HS-27A (cell line): Measurements from ENCODE around the gene APBB2.

ENCODE experiments used
- DNase-seq: peaks from one replicate; pipeline ENCODE4 v3.0.0-alpha.2; 2012; ENCODE audit warnings: low read depth, missing footprints

The APBB2 gene

DNA sequence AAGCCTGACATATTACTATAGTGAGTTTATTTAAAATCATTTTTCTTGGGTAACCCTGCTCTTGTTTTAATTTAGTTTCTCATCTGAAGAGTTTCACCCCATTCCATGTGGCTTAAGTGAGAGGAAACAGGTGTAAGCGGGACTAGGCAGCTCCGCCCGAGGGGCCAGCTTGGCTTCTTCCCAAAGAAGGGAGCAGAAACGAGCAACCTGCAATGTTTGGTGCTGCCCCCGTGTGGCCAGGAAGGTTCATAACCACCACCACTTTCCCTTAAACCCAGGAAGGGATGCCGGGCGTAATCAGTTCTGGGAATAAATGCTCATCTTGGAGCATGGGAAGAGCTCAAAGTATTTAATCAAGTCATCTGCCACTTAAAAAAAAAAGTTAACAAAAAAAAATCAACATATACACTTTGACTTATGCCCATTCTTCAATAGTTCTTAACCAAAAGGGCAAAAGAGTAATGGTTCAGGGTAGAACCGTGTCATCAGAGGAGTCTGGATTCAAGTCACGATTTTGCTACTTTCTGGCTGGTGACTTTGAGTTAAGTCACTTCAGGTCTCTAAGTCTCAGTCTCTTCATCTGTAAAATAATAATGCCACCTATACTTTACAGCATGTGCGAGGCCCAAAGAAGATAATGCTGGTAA, 316.7 kb downstream of the APBB2 start:
- no peak for DNase-seq

DNA sequence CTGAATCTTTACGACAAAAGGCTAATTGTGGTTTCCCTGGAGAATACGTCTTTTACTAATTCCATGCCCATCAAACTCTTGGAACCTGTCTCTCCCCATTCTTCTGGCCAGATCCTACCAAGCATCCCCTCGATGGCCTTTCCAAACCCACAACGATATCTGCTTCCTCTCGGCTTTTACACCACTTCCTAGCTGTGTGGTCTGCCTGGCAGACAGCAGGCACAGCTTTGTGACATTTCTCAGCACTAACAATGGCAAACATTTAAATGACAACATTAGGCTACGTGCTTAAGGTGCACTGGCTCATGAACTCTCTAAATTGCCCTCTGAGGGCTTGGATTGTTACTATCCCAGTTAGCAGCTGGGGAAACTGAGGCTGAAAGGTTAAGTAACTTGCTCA, 323.6 kb downstream of the APBB2 start:
- no peak for DNase-seq

DNA sequence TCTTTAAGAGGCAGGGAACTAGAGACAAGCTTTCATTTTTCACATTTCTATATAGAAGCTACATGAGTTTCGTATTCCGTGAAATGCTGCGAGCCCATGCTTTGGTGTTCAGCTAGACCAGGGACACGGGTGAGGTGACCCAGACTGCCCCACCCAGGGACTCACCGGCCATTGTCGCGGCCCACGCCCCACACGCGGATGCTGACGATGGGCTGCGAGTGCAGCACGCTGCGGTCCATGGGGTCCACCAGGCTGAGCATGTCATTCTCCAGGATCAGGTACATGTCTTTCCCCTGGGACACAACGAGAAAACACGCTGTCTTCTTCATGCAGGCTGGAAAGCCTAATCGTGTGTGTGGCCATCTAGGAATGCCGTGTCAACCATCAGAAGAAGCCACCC, 324.1 kb downstream of the APBB2 start:
- DNase-seq: no peak

DNA sequence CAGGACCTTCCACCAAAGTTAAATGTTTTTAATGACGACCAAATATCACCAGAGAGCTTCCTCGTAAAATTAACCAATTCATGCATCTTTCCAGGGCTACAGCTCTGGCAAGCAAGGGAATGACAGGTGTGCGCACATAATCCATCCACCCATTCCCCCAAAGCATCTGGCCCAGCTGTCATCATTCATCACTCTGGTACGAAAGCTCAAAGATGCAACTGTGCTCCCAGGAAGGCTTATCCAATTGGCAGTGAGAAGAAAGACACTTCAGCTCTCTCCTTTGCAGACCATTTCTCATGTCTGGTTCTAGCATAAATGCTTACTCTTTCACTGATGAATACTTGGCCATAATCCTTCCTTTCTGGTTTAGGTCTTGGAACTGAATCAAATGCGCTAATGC, 325.4 kb downstream of the APBB2 start:
- no peak for DNase-seq

GRCh38 chr4:40887764-40888131, 326.6 kb downstream of the APBB2 start:
- DNase-seq: no peak

GRCh38 chr4:40886931-40887763, 327.2 kb downstream of the APBB2 start:
- no peak for DNase-seq

DNA sequence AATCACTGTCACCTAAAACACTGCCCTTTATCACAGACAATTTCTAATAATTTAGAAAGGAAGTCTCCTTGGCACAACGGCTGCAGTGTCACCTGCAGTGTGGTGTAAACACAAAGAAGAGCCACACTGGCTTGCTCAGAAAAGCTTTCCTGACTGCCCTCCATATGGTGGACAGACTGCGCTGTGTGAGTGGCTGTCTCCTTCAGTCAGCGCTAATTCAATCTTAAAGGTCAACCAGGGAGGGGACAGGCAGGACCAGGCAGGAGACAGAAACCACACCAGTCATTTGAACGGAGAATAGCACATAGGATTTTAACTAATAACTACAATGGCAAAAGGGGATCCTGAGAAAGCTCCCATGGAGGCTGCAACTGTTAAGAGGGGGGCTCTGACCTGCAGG, 332.5 kb downstream of the APBB2 start:
- DNase-seq: no peak

- DNase-seq: no peak
Observed at GRCh38 chr4:40881096-40881495, 333.2 kb downstream of the APBB2 start.

DNA sequence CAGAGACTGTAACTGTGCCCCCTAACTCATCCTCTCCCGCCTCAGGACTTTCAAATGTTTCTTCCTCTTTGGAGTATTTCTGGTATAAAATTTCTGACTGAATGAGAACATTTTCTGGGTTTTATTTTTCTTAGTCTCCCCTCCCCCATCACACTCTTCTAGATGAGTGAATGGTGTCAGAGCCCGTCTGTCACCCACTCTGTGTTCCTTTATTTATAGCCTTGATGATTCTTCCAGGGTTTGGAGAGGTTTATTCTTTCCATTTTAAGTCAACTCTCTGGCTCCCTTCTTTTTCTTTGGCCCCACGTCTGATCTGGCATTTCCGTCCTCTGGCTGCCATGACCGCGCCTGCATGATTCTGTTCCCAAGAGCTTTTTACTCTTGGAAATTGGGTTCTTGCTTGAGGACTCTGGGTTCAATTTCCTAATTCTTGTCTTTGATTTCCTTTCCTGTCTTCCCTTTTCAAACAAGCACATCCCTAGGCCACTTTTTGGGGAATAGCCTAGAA, 335.7 kb downstream of the APBB2 start:
- no peak for DNase-seq

- DNase-seq: no peak
Observed at GRCh38 chr4:40877081-40877480, 337.3 kb downstream of the APBB2 start.

GRCh38 chr4:40875507-40876150, 338.7 kb downstream of the APBB2 start:
- no peak for DNase-seq

- no peak for DNase-seq
Observed at GRCh38 chr4:40874901-40875300, 339.4 kb downstream of the APBB2 start.

GRCh38 chr4:40874331-40874730, 340.0 kb downstream of the APBB2 start:
- no peak for DNase-seq

DNA sequence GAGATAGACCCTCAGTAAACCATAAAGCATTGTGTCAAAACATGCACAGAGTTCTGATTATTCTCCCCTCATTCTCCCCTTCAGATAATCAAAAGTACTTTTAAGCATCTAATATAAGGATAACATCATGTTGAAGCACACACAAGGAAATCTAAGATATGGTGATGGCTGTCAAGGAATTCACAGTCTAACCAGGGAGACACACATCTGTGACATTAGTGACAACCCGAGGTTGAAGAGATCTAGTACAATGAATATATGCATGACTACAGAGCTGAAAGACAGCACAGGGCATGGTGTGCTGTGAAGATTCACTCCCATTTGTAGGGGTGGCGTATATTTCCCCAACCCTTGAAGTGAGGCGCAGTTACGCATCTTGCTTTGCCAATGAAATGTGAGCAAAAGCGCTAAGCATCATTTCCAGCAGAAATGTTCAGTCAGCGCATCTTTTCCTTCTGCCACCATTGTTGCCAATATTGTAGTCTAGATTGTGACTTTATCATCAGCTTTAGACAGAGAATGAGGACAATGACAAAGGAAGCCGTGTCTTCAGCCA, 342.6 kb downstream of the APBB2 start:
- no peak for DNase-seq

GRCh38 chr4:40870150-40870549, 344.2 kb downstream of the APBB2 start:
- no peak for DNase-seq

DNA sequence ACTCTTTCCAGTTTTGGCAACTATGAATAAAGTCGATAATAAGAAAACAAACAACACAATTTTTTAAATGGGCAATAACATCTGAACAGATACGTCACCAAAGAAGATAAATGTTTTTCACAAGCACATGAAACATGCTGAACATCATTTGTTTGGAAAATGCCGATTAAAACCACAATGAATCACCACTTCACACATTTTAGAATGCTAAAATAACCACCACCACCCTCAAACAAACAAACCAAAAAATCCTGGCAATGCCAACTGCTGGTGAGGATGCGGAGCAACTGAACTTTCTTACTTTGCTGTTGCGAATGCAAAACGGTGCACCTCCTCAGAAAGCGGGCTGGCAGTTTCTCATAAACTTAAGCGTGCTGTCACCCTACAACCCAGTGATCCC, 348.6 kb downstream of the APBB2 start:
- no peak for DNase-seq

DNA sequence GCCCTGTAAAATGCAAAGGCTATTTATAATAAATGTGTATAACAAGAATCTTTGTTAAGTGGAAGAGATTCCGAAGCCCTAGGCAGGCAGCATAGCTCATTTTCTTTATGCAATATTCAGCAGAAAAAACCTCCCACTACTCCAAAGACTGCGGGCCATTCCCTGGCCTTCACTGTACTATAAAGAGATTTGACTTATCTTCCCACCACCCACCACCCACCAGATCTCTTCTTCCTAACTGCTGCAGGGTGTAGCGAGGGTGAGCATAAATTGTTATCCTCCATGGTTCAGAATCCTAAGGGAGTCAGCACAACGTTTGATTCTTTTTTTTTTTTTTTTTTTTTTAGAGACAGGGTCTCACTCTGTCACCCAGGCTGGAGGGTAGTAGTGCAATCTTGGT, 349.8 kb downstream of the APBB2 start:
- DNase-seq: no peak

GRCh38 chr4:40858962-40859361, 355.4 kb downstream of the APBB2 start:
- DNase-seq: no peak

GRCh38 chr4:40857956-40858355, 356.4 kb downstream of the APBB2 start:
- DNase-seq: no peak

DNA sequence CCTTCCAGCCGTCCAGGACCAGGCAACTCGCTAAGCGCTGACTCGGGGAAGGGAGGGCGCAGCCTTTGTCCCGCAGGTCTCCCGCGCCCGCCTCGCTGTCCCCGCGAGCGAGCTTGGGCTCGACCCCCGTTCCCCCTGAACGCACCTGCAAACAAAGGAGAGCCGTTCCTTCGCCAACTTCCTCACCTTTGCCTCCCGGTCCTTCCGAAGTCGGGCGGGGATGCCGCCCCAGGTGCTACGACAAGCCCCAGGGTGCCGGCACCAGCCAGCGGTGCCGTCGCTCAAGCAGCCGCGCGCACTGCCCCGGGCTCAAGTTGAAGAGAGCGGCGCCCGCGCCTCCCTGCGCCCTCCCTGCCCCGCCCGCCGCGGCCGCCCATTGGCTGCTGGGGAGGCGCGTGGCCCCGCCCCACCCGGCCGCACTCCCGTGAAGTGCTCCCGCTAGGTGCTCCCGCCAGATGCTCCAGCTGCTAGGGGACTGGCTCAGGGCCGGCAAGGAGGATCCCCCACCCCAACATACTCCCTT, 357.4 kb downstream of the APBB2 start:
- DNase-seq: no peak

DNA sequence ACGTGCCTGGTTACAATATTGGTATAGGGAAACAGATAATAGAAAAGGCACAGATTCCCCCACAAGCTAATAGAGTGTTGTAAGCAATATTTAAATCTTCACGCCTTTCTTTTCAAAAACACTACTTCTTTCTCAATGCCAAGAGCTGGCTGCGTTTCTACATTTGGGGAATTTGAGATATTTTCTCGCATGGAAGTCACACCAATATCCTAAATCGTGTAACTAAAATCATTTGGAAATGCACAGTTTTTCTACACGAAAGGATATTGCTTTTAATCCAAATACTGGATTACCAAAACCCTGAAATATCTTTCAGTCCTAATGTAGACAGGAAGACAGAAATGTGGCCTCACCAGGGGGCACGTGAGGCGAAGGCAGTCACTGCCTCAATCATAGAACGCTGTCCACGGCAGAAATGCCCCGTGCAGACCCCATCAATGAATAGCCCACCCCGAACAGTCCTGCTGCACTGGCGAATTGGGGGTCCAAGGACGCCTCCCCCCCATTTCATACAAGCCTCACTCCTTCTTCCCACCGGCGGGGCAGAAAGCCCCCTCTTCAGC, 358.0 kb downstream of the APBB2 start:
- DNase-seq: no peak

- no peak for DNase-seq
Observed at GRCh38 chr4:40850496-40850895, 363.8 kb downstream of the APBB2 start.
